ENCODE results near the gene PWP2. TPM values are rescaled to one million over a fixed set of nuclear protein-coding genes. Genes with fewer than 3 reads are reported as not detected.
"Not testable (repeated sequence)": the region's sequence is repeated elsewhere in the genome, so short reads cannot be mapped to it uniquely, and the experiment has no call there.

PWP2 gene
- total and polyA plus RNA-seq, 10 of the 15 experiments (the other 5 are each of a cell fraction or from before 2014, with no cell fraction given) = 0.03 to 9.4 (median 2.0) TPM

- H3K27ac ChIP-seq (ENCODE audit: control insufficient read depth, insufficient read depth); H2AFZ ChIP-seq (ENCODE audit: control insufficient read depth, low read depth, low read length); DNase-seq (ENCODE audit: low read depth, low spot score); CTCF ChIA-PET; H4K20me1 ChIP-seq (ENCODE audit: control insufficient read depth, insufficient read depth); H3K27me3 ChIP-seq (replicated peaks in 1 of 2; ENCODE audit: control insufficient read depth in 2 of 2, insufficient read depth in 2 of 2, low read length in 1 of 2); H3K79me2 ChIP-seq (ENCODE audit: control insufficient read depth, insufficient read depth, low read length); H3K36me3 ChIP-seq (ENCODE audit: control insufficient read depth in 2 of 2, insufficient read depth in 2 of 2, low read length in 1 of 2); in situ Hi-C loops (cut with MboI); H3K4me2 ChIP-seq (ENCODE audit: control insufficient read depth, insufficient read depth); RAD21 ChIA-PET (ENCODE audit: unreplicated experiment); H3K9me3 ChIP-seq (replicated peaks; ENCODE audit: control insufficient read depth, insufficient read depth, low read length); H3K4me1 ChIP-seq (ENCODE audit: control insufficient read depth, insufficient read depth, low read length); H3K9ac ChIP-seq (ENCODE audit: control insufficient read depth, insufficient read depth, low read length); SMC1A ChIA-PET (ENCODE audit: uncharacterized antibody, unreplicated experiment); POLR2A ChIA-PET; intact Hi-C loops (cut with micrococcal nuclease; ENCODE audit: unreplicated experiment): not testable (repeated sequence)
- TSS peak; percentile 99 for BruUV-seq (replicated peaks)
- FAIRE-seq (peak; percentile 88), ATAC-seq (peak; percentile 56)
- no CpG with 5 or more reads among the region's 30 CpGs for WGBS (ENCODE audit: insufficient coverage, insufficient replicate concordance, low lambda C conversion rate, missing lambda C conversion rate)
- peak overlapping the region; percentile 41; the same call in 1 of the 2 replicates for H3K4me3 ChIP-seq
These were observed 52.4 kb downstream of the PWP2 start for GRCh38 chr21:44159349-44160297.

GRCh38 chr21:44160298-44160672 is 53.1 kb downstream of the PWP2 start:
- SMC1A ChIA-PET (ENCODE audit: uncharacterized antibody, unreplicated experiment); H3K4me3 ChIP-seq; CTCF ChIA-PET; H3K4me1 ChIP-seq (ENCODE audit: control insufficient read depth, insufficient read depth, low read length); RAD21 ChIA-PET (ENCODE audit: unreplicated experiment); H3K27ac ChIP-seq (ENCODE audit: control insufficient read depth, insufficient read depth); H3K27me3 ChIP-seq (replicated peaks in 1 of 2; ENCODE audit: control insufficient read depth in 2 of 2, insufficient read depth in 2 of 2, low read length in 1 of 2); H2AFZ ChIP-seq (ENCODE audit: control insufficient read depth, low read depth, low read length); FAIRE-seq; POLR2A ChIA-PET; DNase-seq (ENCODE audit: low read depth, low spot score); intact Hi-C loops (cut with micrococcal nuclease; ENCODE audit: unreplicated experiment); in situ Hi-C loops (cut with MboI); H4K20me1 ChIP-seq (ENCODE audit: control insufficient read depth, insufficient read depth); H3K9me3 ChIP-seq (replicated peaks; ENCODE audit: control insufficient read depth, insufficient read depth, low read length); BruUV-seq (replicated peaks); H3K4me2 ChIP-seq (ENCODE audit: control insufficient read depth, insufficient read depth); H3K36me3 ChIP-seq (ENCODE audit: control insufficient read depth in 2 of 2, insufficient read depth in 2 of 2, low read length in 1 of 2); H3K9ac ChIP-seq (ENCODE audit: control insufficient read depth, insufficient read depth, low read length); H3K79me2 ChIP-seq (ENCODE audit: control insufficient read depth, insufficient read depth, low read length): not testable (repeated sequence)
- WGBS (ENCODE audit: insufficient coverage, insufficient replicate concordance, low lambda C conversion rate, missing lambda C conversion rate) = no CpG with 5 or more reads among the region's 15 CpGs
- ATAC-seq = peak; percentile 2

DNA sequence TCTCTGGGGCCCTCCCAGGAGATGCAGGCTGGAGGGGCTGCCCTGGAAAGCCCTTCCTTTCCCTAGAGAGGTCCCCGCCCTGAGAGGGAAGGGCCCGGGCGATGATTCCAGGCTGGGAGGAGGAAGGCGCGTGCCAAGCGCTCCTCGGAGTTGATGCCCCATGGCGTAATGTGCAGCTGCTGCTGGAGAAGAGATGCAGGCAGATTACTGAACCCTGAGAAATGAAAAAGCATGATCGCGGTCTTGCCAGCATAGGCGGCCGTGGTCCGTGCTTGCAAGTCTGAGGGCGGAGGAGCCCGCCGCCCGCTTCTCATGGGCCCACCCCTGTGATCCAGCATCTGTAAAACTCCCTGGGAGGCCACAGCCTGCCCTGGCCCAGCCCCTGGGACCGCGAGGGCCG is 53.6 kb downstream of the PWP2 start:
- H3K79me2 ChIP-seq (ENCODE audit: control insufficient read depth, insufficient read depth, low read length); H2AFZ ChIP-seq (ENCODE audit: control insufficient read depth, low read depth, low read length); H3K4me3 ChIP-seq; SMC1A ChIA-PET (ENCODE audit: uncharacterized antibody, unreplicated experiment); H3K9ac ChIP-seq (ENCODE audit: control insufficient read depth, insufficient read depth, low read length); H3K4me2 ChIP-seq (ENCODE audit: control insufficient read depth, insufficient read depth); H4K20me1 ChIP-seq (ENCODE audit: control insufficient read depth, insufficient read depth); POLR2A ChIA-PET; RAD21 ChIA-PET (ENCODE audit: unreplicated experiment); intact Hi-C loops (cut with micrococcal nuclease; ENCODE audit: unreplicated experiment); BruUV-seq (replicated peaks); H3K36me3 ChIP-seq (ENCODE audit: control insufficient read depth in 2 of 2, insufficient read depth in 2 of 2, low read length in 1 of 2); FAIRE-seq; H3K27ac ChIP-seq (ENCODE audit: control insufficient read depth, insufficient read depth); in situ Hi-C loops (cut with MboI); H3K4me1 ChIP-seq (ENCODE audit: control insufficient read depth, insufficient read depth, low read length); DNase-seq (ENCODE audit: low read depth, low spot score); CTCF ChIA-PET; H3K27me3 ChIP-seq (replicated peaks in 1 of 2; ENCODE audit: control insufficient read depth in 2 of 2, insufficient read depth in 2 of 2, low read length in 1 of 2); H3K9me3 ChIP-seq (replicated peaks; ENCODE audit: control insufficient read depth, insufficient read depth, low read length): not testable (repeated sequence)
- no CpG with 5 or more reads among the region's 20 CpGs for WGBS (ENCODE audit: insufficient coverage, insufficient replicate concordance, low lambda C conversion rate, missing lambda C conversion rate)
- ATAC-seq = peak; percentile 18

GRCh38 chr21:44163167-44163653 is 56.0 kb downstream of the PWP2 start:
- H3K36me3 ChIP-seq (ENCODE audit: control insufficient read depth in 2 of 2, insufficient read depth in 2 of 2, low read length in 1 of 2); CTCF ChIA-PET; H3K9me3 ChIP-seq (replicated peaks; ENCODE audit: control insufficient read depth, insufficient read depth, low read length); H3K4me3 ChIP-seq; H2AFZ ChIP-seq (ENCODE audit: control insufficient read depth, low read depth, low read length); POLR2A ChIA-PET; H3K27me3 ChIP-seq (replicated peaks in 1 of 2; ENCODE audit: control insufficient read depth in 2 of 2, insufficient read depth in 2 of 2, low read length in 1 of 2); intact Hi-C loops (cut with micrococcal nuclease; ENCODE audit: unreplicated experiment); H4K20me1 ChIP-seq (ENCODE audit: control insufficient read depth, insufficient read depth); BruUV-seq (replicated peaks); FAIRE-seq; H3K27ac ChIP-seq (ENCODE audit: control insufficient read depth, insufficient read depth); in situ Hi-C loops (cut with MboI); H3K9ac ChIP-seq (ENCODE audit: control insufficient read depth, insufficient read depth, low read length); RAD21 ChIA-PET (ENCODE audit: unreplicated experiment); SMC1A ChIA-PET (ENCODE audit: uncharacterized antibody, unreplicated experiment); DNase-seq (ENCODE audit: low read depth, low spot score); H3K4me1 ChIP-seq (ENCODE audit: control insufficient read depth, insufficient read depth, low read length); H3K79me2 ChIP-seq (ENCODE audit: control insufficient read depth, insufficient read depth, low read length); ATAC-seq; H3K4me2 ChIP-seq (ENCODE audit: control insufficient read depth, insufficient read depth): not testable (repeated sequence)
- no CpG with 5 or more reads among the region's 13 CpGs for WGBS (ENCODE audit: insufficient coverage, insufficient replicate concordance, low lambda C conversion rate, missing lambda C conversion rate)
